OCI-M2 (cell line): Measurements from ENCODE around the gene BTBD8.
A peak's percentile ranks its signal among the peaks of the same experiment; 100 is the strongest.
"Not testable (repeated sequence)": the region's sequence is repeated elsewhere in the genome, so short reads cannot be mapped to it uniquely, and the experiment has no call there.

Experiments
- DNase-seq: peaks from one replicate; lab custom pipeline; 2025; ENCODE audit not compliant: unreplicated experiment; lab: John Stamatoyannopoulos, UW

BTBD8 gene

DNA sequence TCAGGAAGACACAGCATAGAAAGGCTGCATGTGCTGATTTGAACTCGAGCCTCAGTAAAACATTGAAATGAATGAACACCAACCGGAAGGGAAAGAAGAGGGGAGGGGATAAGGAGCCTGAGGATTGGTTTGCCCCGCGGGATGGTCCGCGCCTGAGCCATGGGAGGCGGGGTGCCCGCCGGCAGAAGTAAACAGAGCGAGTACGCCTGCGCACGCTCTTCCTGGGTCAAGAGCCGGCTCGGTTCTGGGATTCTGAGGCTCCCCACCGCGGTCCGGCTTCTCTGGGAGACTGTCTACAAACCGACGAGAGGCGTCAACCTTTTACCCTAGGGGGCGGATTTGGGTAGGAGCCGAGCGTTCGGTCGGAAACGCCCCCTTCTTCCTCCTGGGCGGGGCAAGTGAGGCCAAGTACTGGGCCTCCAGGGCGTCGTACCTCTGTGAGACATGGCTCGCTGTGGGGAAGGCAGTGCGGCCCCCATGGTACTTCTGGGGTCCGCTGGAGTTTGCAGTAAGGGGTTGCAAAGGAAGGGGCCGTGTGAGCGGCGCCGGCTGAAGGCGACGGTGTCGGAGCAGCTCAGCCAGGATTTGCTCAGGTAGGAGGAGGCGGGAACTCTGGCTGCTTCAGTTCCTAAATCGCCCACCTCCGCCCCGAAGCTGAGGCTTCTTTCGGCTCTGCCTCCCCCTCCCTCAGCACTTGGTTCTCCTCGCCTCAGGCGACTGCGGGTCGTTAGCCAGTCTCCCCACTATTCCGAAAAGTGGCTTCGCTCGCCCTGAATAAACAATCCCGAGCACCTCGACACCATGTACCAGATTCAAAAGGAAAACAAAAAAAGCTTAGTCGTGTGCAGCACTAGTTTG lies at the start of gene BTBD8:
BTBD8 (plus strand) TSS at position 218 of the 858 bp plus-strand sequence; CDS start at position 445, 227 bp downstream.
- peak; percentile 41 for DNase-seq

GRCh38 chr1:92030656-92031107 lies 49.5 kb upstream of the BTBD8 start:
- DNase-seq: no peak

- no peak for DNase-seq
Observed at GRCh38 chr1:92031281-92032110, 48.6 kb upstream of the BTBD8 start.

- no peak for DNase-seq
Observed at GRCh38 chr1:92037400-92037799, 42.7 kb upstream of the BTBD8 start.

DNA sequence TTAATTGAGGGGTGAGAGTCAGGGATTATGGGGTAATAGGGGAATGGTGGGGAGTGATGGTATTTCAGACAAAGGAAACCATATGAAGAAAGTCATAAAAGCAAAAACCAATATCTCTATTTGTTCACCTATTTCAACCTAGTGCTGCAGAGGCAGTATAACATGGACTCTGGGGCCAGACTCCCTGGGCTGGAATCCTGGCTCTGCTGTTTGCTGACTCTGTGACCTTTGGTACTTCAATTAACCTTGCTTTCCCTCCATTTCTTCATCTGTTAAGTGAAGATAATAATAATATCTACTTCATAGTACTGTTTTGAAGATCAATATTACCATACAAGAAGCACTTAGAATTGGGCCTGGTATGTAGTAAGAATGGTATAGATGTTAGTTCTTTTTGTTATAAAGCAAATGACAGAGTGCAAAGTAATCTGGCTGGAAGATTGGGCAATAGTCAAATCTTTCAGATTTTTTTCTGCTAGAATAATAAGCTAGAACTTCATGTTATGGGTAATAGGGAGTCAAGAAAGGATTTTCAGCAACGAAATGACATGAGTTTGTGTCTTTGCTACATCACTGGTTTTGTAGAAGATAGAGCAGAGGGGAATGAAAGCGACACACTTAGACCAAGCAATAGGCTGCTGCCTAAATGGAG lies 41.3 kb upstream of the BTBD8 start:
- no peak for DNase-seq

- DNase-seq: no peak
Observed at GRCh38 chr1:92040971-92041370, 39.2 kb upstream of the BTBD8 start.

DNA sequence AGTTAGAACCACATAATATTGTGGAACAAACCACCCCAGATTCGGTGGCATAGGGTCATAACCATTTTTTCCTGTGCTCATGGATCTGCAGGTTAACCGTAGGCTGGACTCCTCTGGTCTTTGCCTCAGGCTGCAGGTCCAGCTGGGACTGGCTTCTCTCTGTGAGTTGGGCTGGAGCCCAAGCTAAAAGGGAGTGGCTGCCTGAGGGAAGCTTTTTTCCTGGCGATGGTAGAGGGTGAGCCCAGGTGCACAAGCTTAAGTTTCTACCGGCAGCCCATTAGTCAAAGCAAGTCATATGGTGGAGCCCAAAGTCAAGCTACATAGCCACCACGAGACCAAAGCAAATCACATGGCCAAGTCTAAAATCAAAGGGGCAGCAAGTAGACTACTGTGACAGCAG lies 36.5 kb upstream of the BTBD8 start:
- no peak for DNase-seq

DNA sequence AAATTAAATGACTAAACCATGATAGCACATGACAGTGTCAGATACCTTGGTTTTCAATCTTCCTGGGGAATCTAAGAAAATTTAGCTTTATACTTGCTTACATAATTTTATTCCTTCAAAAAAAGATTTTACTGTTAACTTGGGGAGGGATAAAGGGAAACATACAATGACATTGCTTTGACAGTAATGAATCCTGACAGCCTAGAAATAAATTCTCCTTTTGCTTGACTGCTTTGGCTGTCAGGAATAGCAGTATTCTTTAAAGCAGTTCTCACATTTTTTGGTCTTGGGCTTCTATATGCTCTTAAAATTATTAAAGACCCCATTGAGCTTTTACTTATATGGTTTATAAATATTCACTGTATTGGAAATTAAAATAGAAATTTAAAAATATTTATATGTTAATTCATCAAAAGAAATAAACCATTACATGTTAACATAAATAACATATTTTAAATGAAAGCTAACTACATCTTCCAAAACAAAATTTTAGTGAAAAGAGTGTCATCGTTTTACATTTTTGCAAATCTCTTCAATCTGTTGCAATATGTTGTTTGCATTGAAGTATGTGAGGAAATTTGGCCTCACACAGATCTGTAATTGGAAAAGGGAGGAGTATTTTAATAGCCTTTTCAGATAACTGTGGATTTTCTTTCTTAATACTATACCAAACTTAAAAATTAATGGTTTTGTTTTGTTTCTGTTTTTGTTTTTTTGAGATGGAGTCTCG lies 34.2 kb upstream of the BTBD8 start:
- no peak for DNase-seq

DNA sequence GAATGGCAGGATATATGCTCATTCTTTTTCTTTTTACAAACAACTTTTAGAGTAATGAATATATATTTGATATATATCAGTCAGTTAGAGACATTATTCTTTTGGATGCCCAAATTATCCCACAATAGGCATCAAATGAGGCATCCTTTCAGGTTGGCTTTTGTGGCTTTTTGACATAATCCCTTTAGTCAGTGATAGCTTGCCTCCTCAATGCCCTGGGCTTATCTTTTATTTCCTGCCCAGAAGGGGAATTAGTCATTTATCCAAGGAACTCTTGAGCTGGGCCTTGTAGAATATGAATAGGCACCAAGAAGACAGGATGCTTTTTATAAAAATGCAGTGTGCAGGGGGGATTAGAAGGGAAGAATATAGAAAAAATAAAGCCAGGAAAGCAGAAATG lies 28.2 kb upstream of the BTBD8 start:
- DNase-seq: no peak

- no peak for DNase-seq
Observed at GRCh38 chr1:92065042-92065441, 15.1 kb upstream of the BTBD8 start.

- DNase-seq: no peak
Observed at GRCh38 chr1:92066321-92066720, 13.8 kb upstream of the BTBD8 start.

DNA sequence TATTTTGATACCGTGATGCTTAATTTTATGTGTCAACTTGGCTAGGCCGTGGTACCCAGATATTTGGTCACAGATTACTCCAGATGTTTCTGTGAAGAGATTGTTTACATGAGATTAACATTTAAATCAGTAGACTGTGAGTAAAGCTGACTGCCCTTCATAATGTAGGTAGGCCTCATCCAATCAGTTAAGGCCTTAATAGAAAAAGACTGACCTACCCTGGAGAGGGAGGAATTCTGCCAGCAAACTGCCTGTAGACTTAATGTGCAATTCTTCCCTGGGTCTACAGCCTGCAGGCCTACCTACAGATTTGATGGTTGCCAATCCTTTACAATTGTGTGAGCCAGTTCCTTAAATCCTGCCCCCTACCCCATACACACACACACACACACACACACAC lies 9.3 kb upstream of the BTBD8 start:
- no peak for DNase-seq

- DNase-seq: not testable (repeated sequence)
Observed at GRCh38 chr1:92074446-92074845, 5.7 kb upstream of the BTBD8 start.

DNA sequence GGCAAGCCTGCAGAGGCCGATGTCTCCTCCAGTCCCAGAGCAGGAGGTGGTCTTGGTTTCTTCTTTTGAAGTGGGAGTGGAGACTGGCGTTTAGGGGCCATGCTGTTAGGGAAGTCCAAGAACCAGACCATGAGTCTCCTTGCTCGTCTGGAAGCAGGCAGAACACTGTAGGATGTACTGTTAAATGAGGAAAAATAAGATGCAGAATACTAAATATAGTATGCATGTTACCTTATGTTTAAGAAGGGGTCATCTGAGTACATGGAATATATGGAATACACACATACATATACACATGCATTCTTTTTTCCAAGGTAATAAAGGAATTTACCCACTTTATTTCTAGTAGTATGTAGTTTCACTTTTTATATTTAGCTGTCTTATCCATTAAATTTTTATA lies 4.8 kb upstream of the BTBD8 start, which contains the start of gene SETSIP:
SETSIP (minus strand) TSS at position 101 of the 400 bp plus-strand sequence; CDS start at position 101, 0 bp downstream.
- DNase-seq: no peak

DNA sequence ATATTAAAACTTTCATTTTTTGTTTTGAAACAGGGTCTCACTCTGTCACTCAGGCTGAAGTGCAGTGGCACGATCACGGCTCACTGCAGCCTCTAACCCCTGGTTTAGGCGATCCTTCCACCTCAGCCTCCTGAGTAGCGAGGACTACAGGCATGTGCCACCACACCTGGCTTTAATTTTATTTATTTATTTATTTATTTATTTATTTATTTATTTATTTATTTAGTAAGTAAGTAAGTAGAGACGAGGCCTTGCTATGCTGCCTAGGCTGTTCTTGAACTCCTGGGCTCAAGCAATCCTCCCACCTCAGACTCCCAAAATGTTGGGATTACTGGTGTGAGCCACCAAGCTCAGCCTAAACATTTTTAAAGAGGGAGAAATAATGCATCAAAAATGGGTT lies 3.8 kb upstream of the BTBD8 start:
- DNase-seq: no peak

DNA sequence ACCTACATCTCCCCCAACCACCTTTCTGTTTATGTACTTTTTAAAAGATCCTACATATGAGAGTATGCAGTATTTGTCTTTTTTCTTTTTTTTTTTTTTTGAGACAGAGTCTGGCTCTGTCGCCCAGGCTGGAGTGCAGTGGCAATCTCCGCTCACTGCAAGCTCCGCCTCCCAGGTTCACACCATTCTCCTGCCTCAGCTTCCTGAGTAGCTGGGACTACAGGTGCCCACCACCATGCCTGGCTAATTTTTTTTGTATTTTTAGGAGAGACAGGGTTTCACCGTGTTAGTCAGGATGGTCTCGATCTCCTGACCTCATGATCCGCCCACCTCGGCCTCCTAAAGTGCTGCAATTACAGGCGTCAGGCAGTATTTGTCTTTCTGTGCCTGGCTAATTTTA lies 2.1 kb upstream of the BTBD8 start:
- DNase-seq: not testable (repeated sequence)

- DNase-seq: no peak
Observed at GRCh38 chr1:92079441-92079840, 704 bp upstream of the BTBD8 start.

- DNase-seq: no peak
Observed at GRCh38 chr1:92081031-92081430, 886 bp downstream of the BTBD8 start.

- DNase-seq: no peak
Observed at GRCh38 chr1:92084651-92085050, 4.5 kb downstream of the BTBD8 start.

DNA sequence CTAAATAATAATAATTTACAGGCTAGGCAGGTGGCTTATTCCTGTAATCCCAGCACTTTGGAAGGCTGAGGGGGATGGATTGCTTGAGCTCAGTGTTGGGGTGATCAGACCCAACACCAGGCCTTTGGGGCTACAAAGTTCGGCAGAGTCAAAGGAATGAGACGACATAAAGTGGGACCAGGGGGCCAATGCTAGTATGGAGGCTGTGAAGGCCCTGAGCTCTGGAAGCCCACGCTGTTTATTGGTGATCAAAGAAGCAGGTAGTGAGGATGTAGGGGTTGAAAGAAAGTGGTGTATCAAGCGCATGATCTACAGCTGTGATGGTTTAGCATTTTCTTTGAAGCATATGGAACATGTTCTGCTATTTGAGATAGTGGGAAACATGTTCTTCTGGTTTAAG lies 5.6 kb downstream of the BTBD8 start:
- DNase-seq: no peak

DNA sequence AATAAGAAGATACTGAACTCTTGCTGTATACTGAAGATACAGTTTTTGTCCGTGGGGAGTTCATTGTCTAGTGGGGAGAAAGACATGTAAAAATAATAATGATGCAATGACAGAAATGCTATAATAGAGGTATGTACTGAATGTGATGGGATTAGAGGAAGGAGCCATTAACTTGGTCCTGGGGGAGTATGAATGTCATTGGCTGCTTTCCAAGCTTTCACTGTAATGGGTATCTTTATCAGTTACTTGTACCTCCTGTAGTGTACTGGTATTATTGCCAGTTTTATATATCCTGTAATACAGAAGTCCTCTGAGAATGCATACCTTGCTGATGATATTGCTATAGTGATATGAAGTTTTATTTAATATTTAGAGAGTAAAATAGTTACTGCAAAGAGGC lies 7.4 kb downstream of the BTBD8 start:
- no peak for DNase-seq
